ENCODE results near the gene CMSS1.

- TF ChIP-seq CTCF (IDR thresholded peaks at IDR 0.05) (no peak), POLR2A (IDR thresholded peaks at IDR 0.05) (no peak)
Observed at GRCh38 chr3:100197876-100198275, 380.2 kb downstream of the CMSS1 start.
